GM12801 (cell line): ENCODE measurements around the gene RAB20.

Experiments
- TF ChIP-seq, protein P1 (sequence below): IDR thresholded peaks from one replicate; pipeline ENCODE4 v1.5.1; 2011; ENCODE audit warnings: control low read depth; ENCODE audit not compliant: insufficient read length; ENCODE audit errors: extremely low read depth

The RAB20 gene

GRCh38 chr13:110539894-110540293 lies 21.6 kb downstream of the RAB20 start:
- TF ChIP-seq, protein P1, sequence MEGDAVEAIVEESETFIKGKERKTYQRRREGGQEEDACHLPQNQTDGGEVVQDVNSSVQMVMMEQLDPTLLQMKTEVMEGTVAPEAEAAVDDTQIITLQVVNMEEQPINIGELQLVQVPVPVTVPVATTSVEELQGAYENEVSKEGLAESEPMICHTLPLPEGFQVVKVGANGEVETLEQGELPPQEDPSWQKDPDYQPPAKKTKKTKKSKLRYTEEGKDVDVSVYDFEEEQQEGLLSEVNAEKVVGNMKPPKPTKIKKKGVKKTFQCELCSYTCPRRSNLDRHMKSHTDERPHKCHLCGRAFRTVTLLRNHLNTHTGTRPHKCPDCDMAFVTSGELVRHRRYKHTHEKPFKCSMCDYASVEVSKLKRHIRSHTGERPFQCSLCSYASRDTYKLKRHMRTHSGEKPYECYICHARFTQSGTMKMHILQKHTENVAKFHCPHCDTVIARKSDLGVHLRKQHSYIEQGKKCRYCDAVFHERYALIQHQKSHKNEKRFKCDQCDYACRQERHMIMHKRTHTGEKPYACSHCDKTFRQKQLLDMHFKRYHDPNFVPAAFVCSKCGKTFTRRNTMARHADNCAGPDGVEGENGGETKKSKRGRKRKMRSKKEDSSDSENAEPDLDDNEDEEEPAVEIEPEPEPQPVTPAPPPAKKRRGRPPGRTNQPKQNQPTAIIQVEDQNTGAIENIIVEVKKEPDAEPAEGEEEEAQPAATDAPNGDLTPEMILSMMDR, result no peak

- TF ChIP-seq, protein P1, result no peak
These were observed 22.9 kb downstream of the RAB20 start for GRCh38 chr13:110538632-110539031.

- TF ChIP-seq, protein P1, result no peak
These were observed 25.4 kb downstream of the RAB20 start for GRCh38 chr13:110536006-110536693.

- TF ChIP-seq, protein P1, result no peak
These were observed 26.0 kb downstream of the RAB20 start for GRCh38 chr13:110535526-110535925.

DNA sequence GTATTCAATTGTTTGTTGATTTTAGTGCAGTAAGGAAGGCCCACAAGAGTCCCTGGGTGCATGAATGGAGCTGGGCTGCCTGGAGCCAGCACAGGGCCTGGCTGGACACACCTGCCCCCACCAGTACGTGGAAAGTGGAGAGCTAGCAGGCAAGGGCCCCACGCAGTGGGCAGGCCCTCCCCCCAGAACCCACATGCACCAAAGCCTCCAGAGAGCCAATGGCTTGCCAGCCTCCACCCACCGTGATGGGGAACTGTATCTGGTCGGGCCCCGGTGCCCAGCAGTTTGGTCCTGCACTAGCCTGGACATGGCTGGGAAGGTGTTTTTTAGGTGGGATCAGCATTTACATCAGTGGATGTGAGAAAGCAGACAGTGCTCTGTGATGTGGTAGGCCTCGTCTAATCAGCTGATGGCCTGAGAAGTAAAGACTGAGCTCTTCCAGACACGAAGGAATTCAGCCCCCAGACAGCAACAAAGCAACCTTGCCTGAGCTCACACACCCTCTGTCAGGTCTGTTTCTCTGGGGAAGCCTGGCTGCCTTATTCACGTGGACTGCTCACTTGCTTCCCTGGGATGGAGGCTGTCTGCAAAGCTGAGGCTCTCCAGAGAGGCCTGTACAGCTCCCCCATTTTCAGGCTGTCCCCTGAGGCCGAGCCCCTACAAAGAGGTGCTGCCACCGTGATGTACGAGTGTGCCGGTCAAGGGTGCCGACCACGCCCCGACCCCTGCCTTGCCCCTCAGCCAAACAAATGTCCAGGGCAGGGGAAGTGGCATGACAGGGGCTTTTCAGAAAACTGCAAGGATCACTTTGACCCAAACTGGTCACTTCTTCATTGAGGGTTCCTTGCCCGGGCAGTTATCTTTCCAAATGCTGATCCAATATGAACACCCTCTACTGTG lies 27.5 kb downstream of the RAB20 start:
- TF ChIP-seq, protein P1, result no peak

- TF ChIP-seq, protein P1, result no peak
These were observed 29.8 kb downstream of the RAB20 start for GRCh38 chr13:110531671-110532083.

GRCh38 chr13:110531100-110531499 lies 30.4 kb downstream of the RAB20 start:
- TF ChIP-seq, protein P1, result no peak
